NCI-H2081 treated with DMSO at 0.1 percent for 48 hours (cell line): ENCODE results near the gene GBP6.
"Not testable (repeated sequence)": the region's sequence is repeated elsewhere in the genome, so short reads cannot be mapped to it uniquely, and the experiment has no call there.

ENCODE experiments used
- DNase-seq: peaks from one replicate; lab custom pipeline; 2025; lab: John Stamatoyannopoulos, UW

GBP6 gene

DNA sequence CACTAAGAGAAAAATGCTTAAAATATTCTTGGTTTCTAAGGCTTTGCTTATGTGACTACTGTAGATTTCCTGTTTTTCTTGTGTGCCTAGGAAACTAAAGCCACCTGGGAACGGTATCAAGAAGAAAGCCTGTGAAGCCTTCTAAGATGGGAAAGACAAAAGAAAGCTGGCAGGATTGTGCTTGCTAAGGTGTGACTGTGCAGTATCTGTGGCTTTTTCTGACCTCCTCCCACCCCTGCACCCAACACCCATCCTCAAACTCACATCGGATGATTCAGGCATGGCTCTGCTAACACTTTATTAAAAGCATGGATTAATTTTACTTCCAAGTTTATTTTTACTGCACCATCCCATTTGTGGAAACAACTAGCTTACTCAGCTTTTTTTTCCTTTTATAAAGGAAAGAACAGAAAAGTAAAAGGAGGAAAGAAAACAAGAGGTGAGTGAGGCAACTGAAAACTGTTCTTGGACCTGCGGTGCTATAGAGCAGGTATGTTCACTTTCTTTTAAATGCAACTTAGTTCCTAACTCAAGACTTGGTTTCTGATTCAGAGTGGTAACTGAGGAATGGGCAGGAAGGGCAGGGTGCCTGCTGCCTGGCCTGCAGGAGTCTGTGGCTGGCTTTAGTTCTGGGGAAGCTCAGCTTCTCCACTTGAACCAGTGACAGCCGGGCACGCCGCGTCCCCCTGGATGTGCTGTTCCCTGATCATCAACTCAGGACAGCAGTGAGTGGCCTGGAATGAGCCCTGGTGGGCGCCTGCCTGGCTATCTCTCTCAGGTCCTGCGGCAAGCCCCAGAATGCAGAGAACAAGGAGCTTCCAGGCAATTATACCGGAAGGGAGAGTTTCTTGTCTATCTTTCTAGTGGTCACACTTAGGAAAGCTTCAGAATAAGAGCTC, at the start of gene GBP6:
TSS of gene GBP6 (plus strand) at position 422 of the 899 bp plus-strand sequence. CDS start 4,493 bp downstream, outside the sequence.
- no peak for DNase-seq

GRCh38 chr1:89322402-89322801, 41.5 kb upstream of the GBP6 start:
- DNase-seq = no peak

- DNase-seq = no peak
Measured at GRCh38 chr1:89331890-89332289, 32.0 kb upstream of the GBP6 start.

GRCh38 chr1:89332461-89332860, 31.4 kb upstream of the GBP6 start:
- no peak for DNase-seq

DNA sequence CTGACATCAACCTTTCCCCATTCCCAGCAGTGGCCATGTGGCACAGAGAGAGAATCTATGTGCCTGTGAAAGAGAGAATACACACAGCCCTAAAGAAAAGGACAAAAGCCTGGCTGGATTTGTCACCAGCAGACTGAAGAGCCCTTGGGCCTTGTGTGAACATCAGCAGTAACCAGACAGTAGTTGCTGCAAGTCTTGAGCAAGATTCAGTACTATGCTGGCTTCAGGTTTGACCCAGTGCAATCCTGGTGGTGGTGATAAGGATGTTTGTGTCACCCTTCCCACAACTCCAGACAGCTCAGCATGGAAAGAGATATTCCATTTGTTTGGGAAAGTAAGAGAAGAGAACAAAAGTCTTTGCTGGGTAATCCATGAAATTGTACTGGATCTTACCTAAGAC, 28.4 kb upstream of the GBP6 start:
- no peak for DNase-seq

DNA sequence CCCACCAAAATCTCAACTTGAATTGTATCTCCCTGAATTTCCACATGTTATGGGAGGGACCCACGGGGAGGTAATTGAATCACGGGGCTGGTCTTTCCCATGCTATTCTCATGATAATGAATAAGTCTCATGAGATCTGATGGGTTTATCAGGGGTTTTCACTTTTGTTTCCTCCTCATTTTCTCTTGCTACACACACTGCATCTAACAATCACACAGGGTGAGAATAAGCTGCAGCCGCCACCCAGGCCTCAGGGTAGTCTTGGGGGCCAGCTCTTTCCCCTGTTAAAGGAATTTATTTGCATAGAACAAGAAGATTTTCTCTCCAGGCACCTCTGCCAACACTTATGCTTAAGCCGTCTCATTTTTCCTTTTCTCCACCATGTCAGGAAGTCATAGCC, 26.0 kb upstream of the GBP6 start:
- no peak for DNase-seq

DNA sequence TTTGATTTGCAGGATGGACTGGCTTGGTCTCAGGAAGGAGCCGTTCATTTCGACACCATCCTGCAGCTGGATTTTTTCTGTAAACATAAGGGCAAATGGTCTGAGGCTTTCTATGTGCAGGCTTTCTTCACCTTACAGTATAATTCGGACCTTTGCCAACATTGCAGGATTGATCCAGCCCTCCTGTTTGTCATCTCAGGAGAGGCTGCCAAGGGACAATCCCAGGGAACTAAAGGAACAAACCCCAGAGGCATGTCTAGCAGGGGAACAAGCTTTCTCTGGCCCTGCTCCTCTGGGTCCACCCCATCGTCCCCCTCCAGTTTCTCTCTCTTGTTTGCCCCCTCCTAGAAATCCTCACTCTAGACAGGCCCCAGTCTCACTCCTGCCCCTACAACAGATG, 24.8 kb upstream of the GBP6 start:
- no peak for DNase-seq

DNA sequence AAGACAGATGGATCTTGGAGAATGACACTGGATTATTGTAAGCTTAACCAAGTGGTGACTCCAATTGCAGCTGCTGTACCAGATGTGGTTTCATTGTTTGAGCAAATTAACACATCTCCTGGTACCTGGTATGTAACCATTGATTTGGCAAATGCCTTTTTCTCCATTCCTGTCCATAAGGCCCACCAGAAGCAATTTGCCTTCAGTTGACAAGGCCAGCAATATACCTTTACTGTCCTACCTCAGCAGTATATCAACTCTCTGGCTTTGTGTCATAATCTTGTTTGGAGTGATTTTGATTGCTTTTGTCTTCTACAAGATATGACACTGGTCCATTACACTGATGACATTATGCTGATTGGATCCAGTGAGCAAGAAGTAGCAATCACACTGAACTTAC, 18.4 kb upstream of the GBP6 start:
- not testable (repeated sequence) for DNase-seq

- no peak for DNase-seq
Measured at GRCh38 chr1:89347296-89347695, 16.6 kb upstream of the GBP6 start.

DNA sequence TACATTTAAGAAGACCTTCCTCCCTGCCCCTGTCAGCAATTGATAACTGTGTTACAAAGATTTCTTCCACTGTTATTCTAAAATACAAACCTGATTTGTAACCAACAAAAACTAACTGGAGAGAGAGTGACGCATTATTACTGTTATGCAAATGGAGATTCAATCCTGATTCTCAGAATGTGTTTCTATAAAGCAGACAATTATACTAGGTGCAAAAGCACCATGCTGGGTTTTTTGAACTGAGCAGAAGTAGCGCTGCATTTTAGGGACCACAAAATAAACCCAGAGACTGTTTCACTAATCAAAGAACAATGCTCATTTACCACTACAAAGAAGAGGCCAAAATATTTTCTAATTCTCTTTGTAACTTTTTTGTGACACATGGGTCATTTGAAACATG, 13.6 kb upstream of the GBP6 start:
- no peak for DNase-seq

GRCh38 chr1:89351597-89352311, 12.1 kb upstream of the GBP6 start:
- no peak for DNase-seq

DNA sequence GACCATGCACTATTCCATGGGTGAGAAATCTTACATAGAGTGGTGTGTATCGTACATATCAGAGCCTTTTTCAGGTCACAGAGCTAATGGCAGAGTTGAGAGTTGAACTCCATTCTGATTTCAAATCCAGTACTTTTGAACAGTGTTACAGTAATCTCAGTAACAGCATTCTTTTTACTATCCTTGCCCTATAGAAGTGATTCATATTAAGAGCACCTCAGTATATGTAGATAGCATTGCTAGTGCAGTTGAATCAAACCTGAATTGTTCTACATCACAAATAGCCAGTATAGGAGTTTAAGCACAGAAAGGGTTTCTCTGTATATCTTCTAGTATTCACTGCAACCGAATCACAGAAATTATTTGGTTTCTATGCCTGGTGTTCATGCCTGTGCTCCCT, 11.4 kb upstream of the GBP6 start:
- no peak for DNase-seq

GRCh38 chr1:89354205-89354604, 9.7 kb upstream of the GBP6 start:
- DNase-seq = no peak

DNA sequence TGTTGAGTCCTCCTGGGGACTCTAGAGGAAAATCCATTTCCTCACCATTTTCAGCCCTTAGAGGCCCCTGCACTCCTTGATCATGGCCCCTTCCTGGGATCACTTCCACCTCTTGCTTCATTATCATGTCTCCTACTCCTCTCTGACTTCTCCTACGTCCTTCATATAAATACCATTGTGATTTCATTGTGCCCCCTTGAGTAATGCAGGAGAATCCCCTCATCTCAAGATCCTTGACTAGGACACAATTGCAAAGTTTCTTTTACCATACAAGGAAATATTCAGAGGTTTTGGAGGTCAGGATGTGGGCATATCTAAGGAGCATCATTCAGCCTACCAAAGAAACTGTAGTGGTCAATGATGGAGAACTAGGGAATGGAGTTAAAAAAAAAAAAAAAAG, 8.8 kb upstream of the GBP6 start:
- no peak for DNase-seq

DNA sequence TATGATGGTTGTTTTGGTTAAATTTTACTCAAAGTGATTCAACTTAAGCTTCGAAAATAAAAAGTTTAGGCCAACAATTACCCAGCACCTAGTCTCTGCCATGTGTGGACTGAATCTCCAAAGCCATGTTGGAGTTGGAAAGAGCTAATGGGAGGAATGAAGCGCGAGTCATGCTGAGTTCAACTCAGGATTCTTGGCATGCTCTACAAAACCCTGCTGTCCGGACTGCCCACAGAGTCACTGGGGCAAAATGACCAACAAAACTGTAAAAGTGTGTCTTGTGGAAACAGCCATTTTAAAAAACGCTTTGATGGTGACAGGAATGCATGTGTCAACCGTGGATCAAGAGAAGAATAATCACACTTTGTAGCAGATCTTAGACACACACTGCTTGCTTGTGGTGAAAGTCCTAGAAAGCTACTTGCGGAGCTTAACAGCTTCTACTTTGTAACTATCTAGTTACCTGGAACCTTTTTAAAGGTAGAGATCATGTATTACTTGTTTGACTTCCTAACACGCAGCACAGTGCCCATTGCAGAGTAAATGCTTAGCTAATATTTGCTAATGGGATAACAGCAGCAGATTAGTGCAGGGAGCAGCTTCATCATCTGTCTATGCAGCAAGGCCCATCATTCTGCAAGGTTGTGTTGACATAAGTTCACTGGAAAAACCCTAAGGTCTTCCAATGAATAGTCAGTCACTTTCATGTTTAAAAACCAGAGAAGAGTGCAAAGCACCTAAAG, 7.0 kb upstream of the GBP6 start:
- no peak for DNase-seq

- peak; percentile 35 for DNase-seq
Measured at GRCh38 chr1:89358287-89358893, 5.5 kb upstream of the GBP6 start.

DNA sequence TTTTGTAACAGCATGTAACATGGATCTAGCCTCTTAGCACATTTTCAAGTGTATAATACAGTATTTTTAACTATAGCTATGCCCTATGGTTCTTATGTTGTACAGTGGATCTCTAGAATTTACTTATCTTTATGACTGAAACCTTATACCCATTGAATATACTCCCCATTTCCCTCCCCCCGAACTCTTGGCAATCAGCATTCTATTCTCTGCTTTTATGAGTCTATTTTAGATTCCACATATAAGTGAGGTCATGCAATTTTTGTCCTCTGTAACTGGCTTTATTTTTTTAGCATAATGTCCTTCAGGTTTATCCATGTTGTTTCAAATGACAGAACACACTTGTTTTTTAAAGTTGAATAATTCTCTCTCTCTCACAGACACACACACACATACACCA, 3.1 kb upstream of the GBP6 start:
- DNase-seq = no peak

- DNase-seq = no peak
Measured at GRCh38 chr1:89361681-89362080, 2.2 kb upstream of the GBP6 start.

- DNase-seq = no peak
Measured at GRCh38 chr1:89363196-89363595, 663 bp upstream of the GBP6 start.

- DNase-seq = no peak
Measured at GRCh38 chr1:89364954-89365550, 1.2 kb downstream of the GBP6 start.

DNA sequence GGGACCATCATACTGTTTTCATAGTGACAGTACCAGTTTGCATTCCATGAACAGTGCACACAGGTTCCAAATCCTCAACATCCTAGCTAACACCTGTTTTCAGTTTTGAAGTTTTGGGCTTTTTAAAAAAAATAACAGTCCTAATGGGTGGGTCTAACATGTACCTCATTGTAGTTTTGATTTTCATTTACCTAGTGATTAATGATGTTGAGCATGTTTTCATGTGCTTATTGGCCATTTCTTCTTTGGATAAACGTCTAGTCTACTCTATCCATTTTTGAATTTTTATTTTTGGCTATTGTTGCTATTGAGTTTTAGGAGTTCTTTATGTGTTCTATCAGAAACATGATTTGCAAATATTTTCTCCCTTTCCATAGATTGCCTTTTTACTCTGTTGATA, 3.4 kb downstream of the GBP6 start:
- no peak for DNase-seq

DNA sequence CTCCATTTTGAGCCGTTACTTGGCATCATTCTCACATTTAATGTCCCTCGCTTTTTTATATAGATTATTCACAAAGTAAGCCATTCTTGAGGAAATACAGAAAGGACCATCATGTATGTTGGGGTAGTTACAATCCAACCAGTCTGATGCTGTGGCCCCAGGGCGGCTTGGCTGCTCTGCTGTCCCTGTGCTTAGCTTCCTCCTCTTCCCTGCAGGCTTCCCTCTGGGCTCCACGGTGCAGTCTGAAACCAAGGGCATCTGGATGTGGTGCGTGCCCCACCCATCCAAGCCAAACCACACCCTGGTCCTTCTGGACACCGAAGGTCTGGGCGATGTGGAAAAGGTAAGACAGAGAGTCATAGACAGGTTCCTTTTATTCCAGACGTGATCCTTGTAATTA, 5.5 kb downstream of the GBP6 start:
- DNase-seq = no peak
